Breast epithelium (tissue), 3 donors: ENCODE measurements around the gene NUB1.

Source experiments
- CTCF ChIP-seq, 3 donors: fragments of 450-650 bp; IDR thresholded peaks; one replicate each; pipeline ENCODE4 v1.5.1; 2016 to 2017; ENCODE audit warnings: antibody characterized with exemption in 3 of 3, mild to moderate bottlenecking in 3 of 3, moderate library complexity in 3 of 3
- POLR2A ChIP-seq: fragments of 450-650 bp; IDR thresholded peaks from one replicate; pipeline ENCODE4 v1.6.1; 2016; ENCODE audit warnings: antibody characterized with exemption, mild to moderate bottlenecking, moderate library complexity
- POLR2AphosphoS5 ChIP-seq, 3 donors: sonication (generic); formaldehyde crosslinking; IDR thresholded peaks; one replicate each; pipeline ENCODE4 v1.6.1; 2017; ENCODE audit warnings: antibody characterized with exemption in 3 of 3

DNA sequence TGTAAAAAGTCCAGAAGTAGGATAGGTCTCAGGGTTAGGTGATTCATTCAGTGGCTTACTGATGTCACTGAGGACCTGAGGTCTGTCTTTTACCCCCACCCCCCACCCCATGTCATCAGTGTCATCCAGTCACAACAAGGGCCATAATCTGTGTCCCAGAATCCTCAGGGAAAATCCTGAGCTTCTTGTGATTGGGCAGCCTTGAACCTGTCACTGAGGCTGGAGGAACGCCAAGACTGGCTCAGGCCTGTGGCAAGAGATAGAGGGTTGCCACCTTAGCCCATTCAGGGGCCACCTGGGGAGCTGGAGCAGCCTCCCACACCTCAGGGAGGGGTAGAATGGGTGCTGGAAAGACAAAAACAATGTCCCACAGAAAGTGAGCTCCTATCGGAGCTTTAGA lies 29.7 kb downstream of the NUB1 start:
- TF ChIP-seq POLR2AphosphoS5 (IDR thresholded peaks at IDR 0.05) (no peak), POLR2A (no peak), CTCF (IDR thresholded peaks at IDR 0.05) (no peak)
